HG03439 (cell line): ENCODE measurements around the gene DDX20.
"Not testable (repeated sequence)": the region's sequence is repeated elsewhere in the genome, so short reads cannot be mapped to it uniquely, and the experiment has no call there.

ENCODE experiments used
- ATAC-seq: cut with Tn5 transposase; IDR thresholded peaks from one replicate; pipeline ENCODE4 v1.9.1; 2021; ENCODE audit warnings: mild to moderate bottlenecking, moderate library complexity; ENCODE audit not compliant: unreplicated experiment

Gene DDX20

GRCh38 chr1:111786669-111787207 is 31.0 kb downstream of the DDX20 start:
- ATAC-seq: no peak

- ATAC-seq: no peak
Observed at GRCh38 chr1:111789142-111789541, 33.4 kb downstream of the DDX20 start.

GRCh38 chr1:111789666-111790316 is 34.1 kb downstream of the DDX20 start:
- no peak for ATAC-seq

- ATAC-seq: no peak
Observed at GRCh38 chr1:111791776-111792175, 36.1 kb downstream of the DDX20 start.

- ATAC-seq: no peak
Observed at GRCh38 chr1:111792249-111792648, 36.5 kb downstream of the DDX20 start.

GRCh38 chr1:111793923-111794322 is 38.2 kb downstream of the DDX20 start:
- ATAC-seq: no peak

GRCh38 chr1:111795401-111795800 is 39.7 kb downstream of the DDX20 start:
- no peak for ATAC-seq

- no peak for ATAC-seq
Observed at GRCh38 chr1:111798580-111798979, 42.9 kb downstream of the DDX20 start.

GRCh38 chr1:111799722-111800121 is 44.0 kb downstream of the DDX20 start:
- ATAC-seq: not testable (repeated sequence)

- ATAC-seq: no peak
Observed at GRCh38 chr1:111801071-111801850, 45.6 kb downstream of the DDX20 start.

- ATAC-seq: no peak
Observed at GRCh38 chr1:111802110-111802509, 46.4 kb downstream of the DDX20 start.

- ATAC-seq: no peak
Observed at GRCh38 chr1:111802984-111803383, 47.3 kb downstream of the DDX20 start.

- ATAC-seq: no peak
Observed at GRCh38 chr1:111803951-111804350, 48.2 kb downstream of the DDX20 start.

- ATAC-seq: no peak
Observed at GRCh38 chr1:111804776-111805175, 49.1 kb downstream of the DDX20 start.

- ATAC-seq: no peak
Observed at GRCh38 chr1:111805251-111805650, 49.5 kb downstream of the DDX20 start.

- no peak for ATAC-seq
Observed at GRCh38 chr1:111811891-111812290, 56.2 kb downstream of the DDX20 start.

GRCh38 chr1:111812306-111812705 is 56.6 kb downstream of the DDX20 start:
- ATAC-seq: no peak

GRCh38 chr1:111813440-111814304 is 58.0 kb downstream of the DDX20 start:
- no peak for ATAC-seq

- ATAC-seq: no peak
Observed at GRCh38 chr1:111814305-111814628, 58.6 kb downstream of the DDX20 start.

GRCh38 chr1:111814642-111815041 is 58.9 kb downstream of the DDX20 start:
- ATAC-seq: no peak
